Activated naive CD8-positive, alpha-beta T cell treated with anti-CD3 and anti-CD28 coated beads, Interleukin-2, amount 50 U/mL, for 16 hours (primary cell): ENCODE data around the gene PRIMA1.

Experiments used
- DNase-seq: peaks from one replicate; pipeline ENCODE4 v3.0.0-alpha.2; 2020; ENCODE audit warnings: low read depth, low spot score

PRIMA1 gene

DNA sequence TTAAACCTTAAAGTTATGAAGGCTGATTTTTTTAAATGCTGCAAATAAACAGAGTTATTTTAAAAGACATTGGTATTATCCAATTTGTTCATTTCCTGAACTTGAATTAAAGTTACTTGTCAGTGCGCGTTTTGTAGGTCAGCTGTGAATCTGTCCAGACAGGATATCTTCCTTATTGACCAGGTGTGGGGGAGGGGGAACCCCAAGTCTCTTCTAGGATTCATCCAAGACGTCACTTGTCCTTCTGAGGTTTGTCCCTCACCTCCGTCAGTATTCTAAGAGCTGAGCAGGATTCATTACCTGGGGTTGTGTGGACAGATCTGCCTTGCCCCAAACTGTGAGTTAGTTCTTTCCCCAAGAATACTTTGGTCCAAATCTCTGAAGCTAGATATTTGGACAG, 8.8 kb upstream of the PRIMA1 start:
- no peak for DNase-seq

DNA sequence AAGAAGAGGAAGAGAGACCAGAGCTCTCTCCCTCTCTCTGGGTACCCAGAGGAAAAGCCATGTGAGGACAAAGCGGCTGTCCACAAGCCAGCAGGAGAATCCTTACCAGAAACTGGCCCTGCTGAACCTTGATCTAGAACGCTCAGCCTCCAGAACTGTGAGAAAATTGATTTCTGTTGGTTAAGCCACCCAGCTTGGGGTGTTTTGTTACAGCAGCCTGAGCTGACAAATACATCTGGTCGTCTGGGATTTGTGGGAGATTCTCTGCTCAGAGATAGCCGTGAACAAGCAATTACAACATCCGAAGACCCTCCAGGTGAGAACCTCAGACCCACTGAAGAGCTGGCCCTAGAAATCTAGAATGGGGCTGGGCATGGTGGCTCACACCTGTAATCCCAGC, 6.5 kb upstream of the PRIMA1 start:
- DNase-seq = no peak

DNA sequence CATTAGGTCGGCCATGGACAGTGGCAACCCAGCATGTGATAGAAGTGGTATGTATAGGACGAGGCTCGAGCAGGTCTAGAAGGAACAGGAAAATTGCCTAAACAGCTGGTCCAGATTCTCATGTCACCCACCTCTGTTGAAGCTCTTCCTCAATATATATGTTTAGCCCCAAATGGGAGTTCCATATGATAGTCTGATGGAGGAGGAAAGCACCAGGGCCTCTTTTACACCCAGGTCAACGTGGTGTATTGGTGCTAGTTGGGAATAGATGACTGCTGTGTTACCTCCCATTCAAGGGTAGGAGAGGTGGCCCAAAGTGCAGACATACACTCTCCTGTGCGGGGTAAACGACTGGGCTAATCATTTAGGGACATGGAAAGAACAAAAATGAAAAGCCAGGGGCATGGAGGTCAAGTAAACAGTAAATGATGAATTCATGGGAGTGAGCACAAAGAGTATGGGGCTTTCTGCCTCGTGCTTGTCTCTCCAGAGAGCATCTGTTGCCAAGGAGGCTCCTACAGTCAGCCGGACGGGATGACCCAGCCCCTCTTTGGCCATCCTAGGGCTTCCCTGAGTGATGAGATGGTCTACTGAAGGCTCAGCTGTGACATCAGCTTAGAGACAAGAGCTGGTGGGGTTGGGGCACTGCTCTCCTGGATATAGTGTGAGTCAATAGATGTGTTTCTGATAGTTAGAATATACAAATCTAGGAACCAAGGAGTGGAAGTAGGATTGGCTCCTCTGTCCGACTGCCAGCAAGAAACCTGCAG, 5.5 kb upstream of the PRIMA1 start:
- DNase-seq = no peak

DNA sequence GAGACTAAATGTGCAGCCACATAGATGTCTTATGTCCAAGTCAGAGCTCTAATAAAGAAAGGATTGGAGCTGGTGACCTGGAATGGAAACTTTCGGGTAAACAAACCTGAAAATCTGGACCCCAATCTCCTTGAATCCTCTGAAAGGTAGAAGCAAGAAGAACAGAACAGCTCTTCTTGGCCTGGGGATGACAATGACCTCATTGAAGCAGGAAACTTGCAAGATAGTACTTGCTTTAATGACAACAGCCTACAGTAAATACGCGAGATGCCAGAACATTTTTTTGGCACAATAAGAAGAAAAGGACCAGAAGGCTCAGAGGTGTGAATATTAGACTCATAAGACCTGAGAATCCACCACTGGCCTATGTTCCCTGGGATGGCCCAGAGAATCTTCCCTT, 4.1 kb upstream of the PRIMA1 start:
- no peak for DNase-seq

DNA sequence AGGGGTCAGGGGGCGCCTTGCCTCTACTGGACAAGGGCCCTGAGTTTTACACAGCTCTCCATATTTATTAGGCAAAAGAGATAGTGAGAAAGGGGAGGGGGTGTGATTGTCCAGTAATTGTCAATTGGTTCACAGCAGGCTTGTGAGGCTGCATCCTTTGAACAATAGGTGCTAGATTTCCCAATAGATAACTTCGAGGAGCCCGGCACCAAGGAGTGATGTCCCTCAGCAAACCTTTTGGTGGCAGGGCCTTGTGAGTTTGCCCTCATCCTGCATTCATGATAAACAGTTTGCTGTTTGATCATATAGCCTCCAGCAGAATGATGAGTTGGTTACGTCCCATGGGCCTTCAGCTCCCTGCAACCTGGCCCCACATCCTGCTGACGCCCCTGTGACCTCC, 2.7 kb upstream of the PRIMA1 start:
- no peak for DNase-seq

DNA sequence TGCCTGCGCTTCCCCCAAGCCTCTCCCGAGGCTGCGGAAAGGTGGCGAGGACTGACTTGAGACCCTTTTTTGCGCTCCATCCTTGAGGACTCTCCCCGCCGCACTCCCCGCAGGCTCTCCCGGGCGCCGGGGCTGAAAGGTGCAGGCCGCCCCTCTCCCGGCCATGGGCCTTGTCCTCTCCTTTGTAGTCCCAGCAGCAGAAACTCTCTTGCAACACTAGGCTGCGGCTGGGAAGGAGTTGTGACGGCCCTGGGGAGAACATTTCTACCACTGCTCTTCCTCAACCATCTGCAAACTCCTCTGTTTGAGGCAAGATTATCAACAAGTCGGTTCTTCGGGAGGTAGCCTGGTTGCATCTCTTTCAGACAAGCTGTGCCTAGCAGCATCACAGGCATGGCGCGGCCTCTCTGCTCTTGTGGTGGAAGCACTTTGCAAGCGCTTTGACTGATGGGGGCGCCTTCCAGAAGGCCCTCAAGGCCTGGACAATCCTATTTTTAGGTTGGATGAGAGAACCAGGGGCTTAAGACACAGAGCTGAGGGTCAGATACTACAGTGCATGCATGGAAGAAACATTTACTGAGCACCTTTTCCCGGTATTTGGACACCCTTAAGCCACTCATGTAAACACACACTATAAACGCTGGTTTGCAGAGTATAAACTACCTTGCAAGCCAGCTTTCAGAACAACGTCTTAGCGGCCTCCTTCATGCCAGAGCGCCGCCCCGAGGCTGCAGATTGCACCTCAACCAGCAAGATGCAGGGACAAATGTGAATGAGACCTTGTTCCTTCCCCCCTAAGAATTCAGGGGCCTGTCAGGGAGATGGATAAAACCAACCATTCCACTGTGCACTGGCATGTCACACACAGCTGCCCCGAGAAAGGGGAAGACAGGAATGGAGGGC, 1.2 kb upstream of the PRIMA1 start:
- DNase-seq = no peak

DNA sequence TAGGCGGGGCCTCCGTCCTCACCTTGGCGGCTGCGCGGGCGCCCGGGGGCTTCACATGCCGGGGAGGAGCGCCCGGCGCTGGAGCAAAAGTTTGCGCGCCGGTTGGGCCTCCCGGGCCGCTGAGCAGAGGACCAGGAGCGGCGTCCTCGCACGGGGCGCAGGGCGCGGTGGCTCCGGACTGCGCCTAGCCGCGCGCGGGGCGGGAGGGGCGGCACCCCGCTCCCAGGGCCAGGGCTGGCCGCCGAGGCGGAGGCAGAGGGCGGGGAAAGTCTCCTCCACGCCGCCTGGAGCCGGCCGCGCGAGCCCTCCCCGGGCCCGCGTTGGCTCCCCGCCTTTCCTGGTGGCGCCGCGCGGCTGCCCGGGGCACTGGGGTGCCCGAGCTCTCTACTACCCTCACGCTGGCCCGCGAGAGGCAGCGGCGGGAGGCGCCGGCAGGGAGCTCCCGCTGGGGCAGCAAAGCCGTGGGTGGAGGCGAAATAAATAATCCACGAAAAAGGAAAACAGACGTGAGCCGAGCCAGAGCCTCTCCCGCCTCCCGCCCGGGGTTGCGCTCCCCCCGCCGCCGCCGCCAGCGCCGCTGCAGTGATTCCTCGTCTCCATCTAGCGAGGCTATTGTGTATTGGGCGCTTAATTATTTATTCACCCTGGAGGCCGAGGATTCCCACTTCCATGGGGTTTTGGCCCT, 400 bp upstream of the PRIMA1 start:
- DNase-seq = no peak

DNA sequence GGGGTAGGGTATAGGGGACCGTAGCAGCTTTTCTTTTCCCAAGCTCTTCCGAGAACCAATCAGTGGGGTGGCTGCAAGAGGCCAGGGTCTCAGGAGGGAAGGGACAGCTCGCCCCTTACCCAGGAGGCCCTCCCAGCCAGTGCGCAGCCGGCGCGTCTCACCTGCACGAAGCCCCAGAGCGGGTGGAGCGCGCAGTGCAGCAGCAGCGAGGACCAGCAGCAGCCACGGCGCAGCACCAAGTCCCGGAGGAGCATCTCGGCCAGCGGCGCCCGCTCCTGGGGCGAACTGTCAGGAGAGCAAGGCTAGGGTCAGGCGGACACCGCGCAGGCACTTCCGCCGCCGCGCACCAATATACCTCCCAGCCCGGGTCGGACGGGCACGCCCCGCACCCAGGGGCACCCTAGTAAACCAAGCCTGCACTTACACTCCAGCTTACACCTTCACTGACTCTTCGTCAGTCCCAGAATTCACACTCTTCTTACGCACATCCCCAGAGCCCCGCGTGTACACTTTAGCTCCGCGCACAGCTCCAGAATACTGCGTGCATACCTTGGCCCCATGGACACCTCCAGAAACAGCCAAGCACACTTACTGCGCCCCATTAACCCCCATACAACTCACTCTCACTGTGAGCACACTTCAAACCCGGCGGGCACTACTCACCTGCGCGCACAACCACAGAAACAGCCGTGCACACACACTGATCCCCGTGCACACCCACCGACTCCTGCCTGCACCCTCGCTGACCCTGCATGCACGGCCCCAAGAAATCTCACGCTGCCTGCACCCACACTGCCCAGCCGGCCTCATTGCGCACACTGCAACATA, 606 bp downstream of the PRIMA1 start:
- no peak for DNase-seq

DNA sequence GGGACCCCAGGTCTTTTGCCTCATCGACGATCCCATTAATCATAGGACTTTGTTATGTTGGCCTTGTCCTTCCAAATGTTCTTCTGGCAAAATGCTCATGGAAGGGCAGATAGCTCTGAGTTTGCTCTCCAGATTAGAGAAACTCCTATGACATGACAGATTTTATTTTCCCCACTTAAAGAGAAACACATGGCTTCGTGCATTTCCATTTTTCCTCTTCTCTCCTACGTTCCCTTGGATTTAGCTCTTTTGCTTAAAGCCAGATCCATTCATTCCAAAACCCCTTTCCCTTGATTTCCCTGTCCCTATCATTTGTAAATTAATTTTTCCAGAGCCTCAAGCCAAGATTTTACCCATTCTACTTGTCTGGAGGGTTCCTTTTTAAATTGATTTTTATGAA, 2.9 kb downstream of the PRIMA1 start:
- DNase-seq = no peak

DNA sequence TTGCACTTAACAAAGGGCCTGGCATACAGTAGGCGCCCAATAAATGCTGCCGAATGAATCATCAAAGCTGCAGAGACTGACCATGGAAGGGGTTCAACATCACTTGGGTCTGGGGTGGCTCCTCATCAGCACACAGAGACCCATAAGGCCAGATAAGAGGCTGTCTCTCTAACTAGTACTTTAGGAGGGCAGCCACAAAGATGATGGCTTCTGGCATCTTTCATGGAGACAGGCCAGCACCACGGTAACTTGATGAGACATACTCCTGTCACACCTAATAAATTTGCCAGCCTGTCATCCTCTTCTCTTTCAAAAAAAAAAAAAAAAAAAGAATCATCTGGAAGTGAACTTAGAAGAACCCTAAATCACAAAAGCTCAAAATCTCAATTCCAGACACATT, 3.4 kb downstream of the PRIMA1 start:
- no peak for DNase-seq

DNA sequence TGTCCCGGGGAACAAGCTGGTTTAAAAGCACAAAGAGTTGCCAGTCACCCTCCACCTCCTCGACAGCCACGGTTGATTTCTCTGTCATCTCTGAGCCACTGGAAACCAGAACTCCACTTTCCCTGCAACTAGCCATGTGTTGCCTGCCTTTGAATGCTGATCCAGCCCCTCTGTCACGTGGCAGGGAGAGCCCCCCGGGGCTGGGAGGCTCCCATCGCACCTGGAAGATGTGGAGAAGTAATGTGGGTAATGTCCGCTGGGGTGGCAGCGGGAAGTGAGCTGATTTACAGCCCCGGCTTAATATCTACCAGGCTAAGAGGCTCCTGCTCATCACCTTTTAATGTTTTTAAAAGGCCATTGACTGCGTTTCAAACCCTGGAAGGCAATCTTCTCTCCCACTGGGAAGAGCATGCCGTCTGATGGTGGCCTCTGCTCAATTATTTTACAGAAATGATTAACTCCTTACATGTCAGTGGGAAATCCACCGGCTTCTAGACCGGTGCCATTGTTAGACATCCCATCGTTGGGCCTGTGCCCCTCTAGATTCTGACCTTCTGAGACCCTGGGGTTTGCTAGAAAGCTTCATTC, 7.4 kb downstream of the PRIMA1 start:
- no peak for DNase-seq

DNA sequence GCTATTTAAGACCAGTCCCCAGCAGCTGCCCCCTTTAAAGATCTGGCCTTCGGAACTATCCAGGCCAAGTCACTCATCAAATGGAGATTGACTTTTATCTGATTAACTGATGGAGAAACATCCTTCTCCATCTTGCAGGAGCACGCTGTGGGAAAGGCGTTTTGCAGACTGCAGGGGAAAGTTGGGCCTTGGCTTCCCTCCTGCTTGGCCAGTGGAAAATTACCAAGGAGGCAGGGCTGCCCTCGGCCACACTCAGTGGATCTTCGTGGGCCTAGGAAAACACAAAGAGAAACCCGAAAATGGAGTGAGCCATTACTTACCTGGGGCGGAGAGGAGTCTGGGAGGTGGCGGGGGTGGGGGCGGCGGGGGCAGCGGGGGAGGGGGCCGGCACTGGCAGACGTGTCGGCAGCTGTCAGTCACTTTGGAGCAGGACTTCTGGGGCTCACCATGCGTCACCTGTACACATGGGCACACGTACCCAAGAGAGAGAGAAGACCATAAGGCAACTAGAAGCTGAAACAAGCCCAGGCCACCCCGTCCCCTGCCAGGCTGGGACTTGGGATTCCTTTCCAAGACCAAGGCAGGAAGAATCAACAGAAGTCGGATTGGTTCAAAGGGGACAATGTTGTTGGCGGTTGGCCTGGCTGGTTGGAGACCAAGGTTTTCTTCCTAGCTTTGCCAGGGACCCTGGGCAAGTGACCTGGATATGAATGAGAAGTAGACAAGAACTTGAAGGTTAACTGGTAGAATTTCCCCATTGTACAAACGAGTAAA, 9.2 kb downstream of the PRIMA1 start:
- no peak for DNase-seq

DNA sequence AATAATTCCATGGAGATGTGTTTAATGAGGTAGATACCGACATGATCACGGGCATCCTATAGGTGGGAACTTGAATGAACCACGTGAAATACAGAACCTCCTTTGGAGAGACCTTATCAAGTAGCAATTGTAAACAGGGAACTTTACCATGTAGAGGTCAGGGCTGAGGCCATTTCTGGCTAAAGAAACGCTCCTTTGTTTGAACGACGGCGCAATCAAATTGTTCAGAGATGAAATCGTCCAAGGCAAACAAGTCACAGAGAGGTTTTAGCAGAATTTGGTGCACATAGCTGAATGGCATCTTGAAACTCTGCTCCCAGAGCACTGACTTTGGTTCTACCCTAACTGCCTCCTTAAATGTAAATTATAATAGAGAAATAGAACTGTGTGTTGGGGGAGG, 9.8 kb downstream of the PRIMA1 start:
- DNase-seq = no peak

DNA sequence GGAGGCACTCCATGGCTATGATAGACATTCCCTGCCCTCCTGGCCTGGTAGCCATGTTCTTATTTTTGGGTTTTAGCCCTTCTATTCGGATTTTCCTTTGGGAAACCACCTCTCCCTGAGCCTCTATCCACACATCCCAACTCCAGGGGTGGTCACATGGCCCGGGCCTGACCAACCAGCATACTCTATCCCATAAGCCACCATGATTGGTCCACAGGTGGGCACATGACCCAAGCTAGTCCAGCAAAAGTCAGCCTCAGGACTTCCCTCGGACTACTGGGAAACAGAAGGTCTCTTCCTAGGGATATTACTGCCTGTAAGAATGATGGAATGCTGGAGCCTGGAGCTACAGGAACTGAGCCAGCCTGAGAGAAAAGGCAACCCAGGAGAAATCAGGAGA, 12.5 kb downstream of the PRIMA1 start:
- no peak for DNase-seq

DNA sequence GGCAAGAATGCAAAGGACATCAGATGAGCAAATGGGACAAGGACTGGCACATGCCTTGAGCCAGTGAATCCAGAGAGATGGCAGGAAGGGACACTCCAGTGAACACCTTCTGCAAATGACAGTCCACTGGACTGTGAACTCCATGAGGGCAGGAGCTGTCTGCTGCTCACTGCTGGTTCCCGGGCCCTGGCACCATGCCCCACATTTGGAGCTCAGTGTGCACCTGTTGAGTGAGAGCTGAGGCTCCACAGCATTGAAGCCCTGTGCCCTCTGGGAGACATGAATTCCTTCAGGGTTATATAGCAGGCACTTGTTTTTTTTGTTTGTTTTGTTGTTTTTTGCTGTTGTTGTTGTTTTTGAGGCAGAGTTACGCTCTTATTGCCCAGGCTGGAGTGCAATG, 13.1 kb downstream of the PRIMA1 start:
- DNase-seq = no peak

DNA sequence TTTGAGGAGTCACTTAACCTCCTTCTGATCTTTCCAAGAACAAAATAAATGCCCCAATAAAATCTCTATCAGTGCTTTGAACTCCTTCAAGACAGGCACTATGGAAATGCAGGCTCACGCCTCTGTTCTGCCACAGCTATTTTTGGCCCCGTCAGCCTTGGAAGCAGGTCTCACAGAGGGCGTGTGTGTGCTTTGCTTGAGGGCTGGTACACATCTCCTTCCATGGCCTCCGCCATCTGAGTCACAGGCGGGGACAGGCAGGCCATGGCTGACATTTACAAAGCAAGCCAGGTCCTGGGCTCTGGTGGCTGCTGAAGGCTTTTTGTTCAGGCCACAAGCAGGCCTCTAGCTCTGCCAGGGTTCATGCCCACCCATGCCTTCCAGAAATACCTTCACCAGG, 16.0 kb downstream of the PRIMA1 start:
- DNase-seq = no peak

DNA sequence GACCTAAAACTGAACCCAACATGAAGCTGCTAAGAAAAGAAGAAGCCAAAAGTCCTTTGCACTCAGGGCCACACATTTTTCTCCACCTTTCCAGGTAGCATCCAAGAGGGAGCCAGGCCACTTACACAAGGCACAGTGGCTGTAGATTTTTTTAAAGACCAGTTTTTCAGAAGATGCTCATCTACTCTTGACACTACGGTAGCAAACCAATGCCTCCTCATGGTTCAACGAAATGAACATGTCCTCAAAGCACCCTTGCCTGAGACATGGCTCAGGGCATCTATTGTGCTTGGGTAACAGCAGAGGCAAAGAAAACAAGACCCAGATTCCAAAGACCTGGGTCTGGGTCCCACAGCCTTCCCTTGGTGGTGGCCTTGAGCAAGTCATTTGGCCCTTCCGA, 22.3 kb downstream of the PRIMA1 start:
- no peak for DNase-seq

DNA sequence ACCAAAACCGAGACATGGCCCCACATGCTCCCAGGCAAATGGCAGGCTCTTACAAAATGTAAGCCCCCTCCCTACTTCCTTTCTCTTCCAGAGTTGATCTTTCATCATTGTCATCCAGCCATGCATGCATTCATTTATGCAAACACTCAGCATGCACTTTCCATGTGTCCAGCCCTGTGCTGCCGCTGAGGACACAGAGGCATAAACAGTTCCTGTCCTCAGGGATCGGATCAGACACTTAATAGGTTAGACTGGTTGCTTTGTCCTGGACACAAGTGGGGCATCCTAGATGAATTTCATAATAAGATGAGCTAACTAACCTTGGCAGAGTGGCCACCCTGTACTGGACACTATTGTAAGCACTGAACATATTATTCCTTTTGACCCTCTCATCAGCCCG, 23.1 kb downstream of the PRIMA1 start:
- DNase-seq = no peak

DNA sequence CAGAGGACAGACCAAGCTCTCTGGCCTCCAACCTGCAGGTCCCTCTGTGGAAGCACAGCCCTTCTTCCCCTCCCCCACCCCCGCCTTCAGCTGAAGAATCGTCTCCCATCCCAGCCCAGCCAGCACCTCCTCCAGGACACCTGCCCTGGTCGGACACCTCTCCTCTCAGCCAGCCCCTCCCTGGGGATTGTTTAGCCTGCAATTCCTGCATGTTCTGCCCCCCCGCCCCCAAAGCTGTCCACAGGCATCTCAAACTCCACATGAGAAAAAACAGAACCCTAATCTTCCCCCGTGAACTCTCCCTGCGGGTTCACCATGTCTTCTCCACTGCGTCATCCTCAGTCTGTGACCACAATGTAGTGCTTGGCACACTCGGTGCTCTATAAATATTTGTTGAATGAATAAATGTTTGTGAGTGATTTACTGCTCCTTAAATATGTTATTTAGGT, 24.1 kb downstream of the PRIMA1 start:
- no peak for DNase-seq

DNA sequence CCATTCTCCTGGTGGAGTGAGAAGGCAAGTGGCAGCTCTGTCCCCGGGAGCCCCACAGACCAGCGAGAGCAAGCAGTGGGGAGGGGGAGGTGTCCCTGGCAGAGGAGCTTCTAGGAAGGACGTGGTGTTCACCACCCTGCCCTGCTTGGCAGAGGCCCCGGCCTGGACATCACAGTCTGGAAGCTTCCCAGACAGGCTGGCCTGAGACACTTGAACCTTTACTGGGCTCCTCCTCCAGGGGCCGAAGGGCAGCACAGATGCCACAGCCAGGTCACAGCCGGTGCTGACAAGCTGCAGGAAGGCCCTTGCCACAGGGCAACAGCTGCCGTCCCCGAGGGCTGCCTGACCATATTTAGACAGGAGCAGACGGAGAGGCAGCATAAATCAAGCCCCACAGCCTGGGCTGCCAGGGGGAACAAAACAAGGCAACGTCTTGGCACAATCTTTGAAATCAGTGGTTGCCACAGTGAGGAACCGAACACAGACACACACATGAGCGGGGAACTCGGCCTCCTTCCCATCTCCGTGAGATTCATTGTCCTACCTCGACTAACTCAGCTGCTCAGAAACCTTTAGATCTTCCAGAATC, 28.5 kb downstream of the PRIMA1 start:
- DNase-seq = no peak
